ENCODE results near the gene OR1K1.

DNA sequence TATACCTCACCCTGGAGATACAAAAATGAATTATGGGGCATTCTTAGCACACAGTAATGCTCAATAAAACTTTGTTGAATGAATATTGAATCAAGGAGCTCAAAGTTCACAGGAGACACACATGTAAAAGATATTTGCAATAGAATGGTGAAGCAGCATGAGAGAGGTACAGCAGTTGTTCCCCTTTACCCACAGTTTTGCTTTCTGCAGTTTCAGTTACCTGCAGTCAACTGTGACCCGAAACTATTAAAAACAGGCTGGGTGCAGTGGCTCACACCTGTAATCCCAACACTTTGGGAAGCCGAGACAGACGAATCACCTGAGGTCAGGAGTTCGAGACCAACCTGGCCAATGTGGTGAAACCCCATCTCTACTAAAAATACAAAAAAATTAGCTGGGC is 13.6 kb upstream of the OR1K1 start:
- TF ChIP-seq EZH2 (optimal IDR thresholded peaks at IDR 0.05; ENCODE audit: low read depth, low read length): no peak
- TF ChIP-seq, protein P1, sequence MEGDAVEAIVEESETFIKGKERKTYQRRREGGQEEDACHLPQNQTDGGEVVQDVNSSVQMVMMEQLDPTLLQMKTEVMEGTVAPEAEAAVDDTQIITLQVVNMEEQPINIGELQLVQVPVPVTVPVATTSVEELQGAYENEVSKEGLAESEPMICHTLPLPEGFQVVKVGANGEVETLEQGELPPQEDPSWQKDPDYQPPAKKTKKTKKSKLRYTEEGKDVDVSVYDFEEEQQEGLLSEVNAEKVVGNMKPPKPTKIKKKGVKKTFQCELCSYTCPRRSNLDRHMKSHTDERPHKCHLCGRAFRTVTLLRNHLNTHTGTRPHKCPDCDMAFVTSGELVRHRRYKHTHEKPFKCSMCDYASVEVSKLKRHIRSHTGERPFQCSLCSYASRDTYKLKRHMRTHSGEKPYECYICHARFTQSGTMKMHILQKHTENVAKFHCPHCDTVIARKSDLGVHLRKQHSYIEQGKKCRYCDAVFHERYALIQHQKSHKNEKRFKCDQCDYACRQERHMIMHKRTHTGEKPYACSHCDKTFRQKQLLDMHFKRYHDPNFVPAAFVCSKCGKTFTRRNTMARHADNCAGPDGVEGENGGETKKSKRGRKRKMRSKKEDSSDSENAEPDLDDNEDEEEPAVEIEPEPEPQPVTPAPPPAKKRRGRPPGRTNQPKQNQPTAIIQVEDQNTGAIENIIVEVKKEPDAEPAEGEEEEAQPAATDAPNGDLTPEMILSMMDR (IDR thresholded peaks at IDR 0.05; ENCODE audit: low read length): no peak

All from MM.1S (cell line).